HG02943 (cell line): Measurements from ENCODE around the gene GTF3C5.

Source experiments
- ATAC-seq: cut with Tn5 transposase; IDR thresholded peaks from one replicate; pipeline ENCODE4 v1.9.1; 2021; ENCODE audit warnings: mild to moderate bottlenecking, low read depth, moderate library complexity; ENCODE audit not compliant: unreplicated experiment

Gene GTF3C5

GRCh38 chr9:133104718-133105460 lies 74.1 kb downstream of the GTF3C5 start:
- ATAC-seq, result no peak

GRCh38 chr9:133105461-133105770 lies 74.6 kb downstream of the GTF3C5 start:
- no peak for ATAC-seq

DNA sequence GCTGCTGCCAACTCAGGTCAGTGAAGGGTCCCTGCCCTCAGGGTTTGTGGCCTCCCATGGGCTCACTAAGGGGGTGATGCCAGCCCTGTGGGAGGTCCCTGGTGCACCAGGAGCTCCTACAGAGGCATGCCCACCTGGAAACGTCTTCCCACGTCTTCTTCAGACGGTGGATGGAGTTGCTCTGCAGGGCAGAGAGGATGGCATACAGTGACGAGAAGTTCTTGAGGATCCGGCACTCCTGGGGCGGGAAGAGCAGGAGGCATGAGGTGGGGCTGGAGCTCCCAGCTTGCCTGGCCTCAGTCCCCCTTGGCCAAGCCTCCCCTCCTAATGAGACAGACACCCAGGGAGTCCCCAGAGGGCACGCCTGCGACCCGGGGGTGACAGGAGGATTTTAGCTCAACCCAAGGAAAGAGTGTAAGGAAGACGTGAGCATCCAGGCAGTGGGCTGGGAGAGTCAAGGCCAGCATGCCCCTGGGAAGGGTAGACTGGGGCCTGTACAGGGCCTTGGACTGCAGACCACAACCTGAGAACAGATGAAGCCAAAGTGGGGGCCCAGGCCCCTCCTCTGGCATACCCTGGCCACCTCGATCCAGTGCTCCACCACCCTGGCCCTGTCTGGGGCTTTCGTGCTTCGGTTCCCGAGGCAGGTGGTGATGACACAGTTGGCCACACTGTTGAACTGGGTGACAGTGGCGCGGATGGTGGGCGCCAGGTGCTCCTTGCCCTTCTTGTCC lies 75.9 kb downstream of the GTF3C5 start:
- no peak for ATAC-seq

- ATAC-seq, result no peak
Measured at GRCh38 chr9:133107245-133107722, 76.5 kb downstream of the GTF3C5 start.
